ENCODE measurements around the gene TMEM239. TPM values are rescaled to one million over a fixed set of nuclear protein-coding genes. Genes with fewer than 3 reads are reported as not detected.

Gene TMEM239
- total and polyA plus RNA-seq, 4 donors: not detected

- H3K27me3 ChIP-seq (ENCODE audit: control insufficient read depth in 4 of 4, insufficient read depth in 4 of 4, low read length in 3 of 4): peaks cover 0 to under 1% (median 0%) of the 10 kb centered on the region in 4 donors
- DNase-seq (ENCODE audit: low spot score): no peak
- no peaks in the 10 kb centered on the region for H3K4me1 ChIP-seq (ENCODE audit: control insufficient read depth in 4 of 4, insufficient read depth in 4 of 4, low read length in 3 of 4)
- peaks cover 0 to 10% (median 2%) of the 10 kb centered on the region in 4 donors for H3K9me3 ChIP-seq (ENCODE audit: control insufficient read depth in 4 of 4, low read length in 3 of 4)
- H3K9ac ChIP-seq (ENCODE audit: low read depth in 1 of 2, low read length in 2 of 2): no peak overlapping the region
- H3K36me3 ChIP-seq (ENCODE audit: control insufficient read depth in 4 of 4, insufficient read depth in 3 of 4, low read depth in 1 of 4, low read length in 3 of 4): no peaks in the 10 kb centered on the region
- H3K4me3 ChIP-seq (ENCODE audit: low read depth in 1 of 3, low read length in 3 of 3): no peak overlapping the region
- no peak overlapping the region for H3K27ac ChIP-seq (ENCODE audit: low read depth in 1 of 2, low read length in 2 of 2)
- 80% methylated on average over 10 of the region's 10 CpGs for WGBS
- no peak for TF ChIP-seq HNF4A (conservative IDR thresholded peaks at IDR 0.05)
- no peak for TF ChIP-seq ZBTB33 (IDR thresholded peaks at IDR 0.05)
- no peak for TF ChIP-seq REST (IDR thresholded peaks at IDR 0.05)
- no peak for TF ChIP-seq EGR1 (IDR thresholded peaks at IDR 0.05; ENCODE audit: low read depth in 2 of 2)
- no peak for TF ChIP-seq HNF4G (IDR thresholded peaks at IDR 0.05)
- no peak for TF ChIP-seq RAD21 (IDR thresholded peaks at IDR 0.05)
- no peak for TF ChIP-seq MAX (IDR thresholded peaks at IDR 0.05)
- TF ChIP-seq ATF3 (IDR thresholded peaks at IDR 0.05): no peak
- TF ChIP-seq JUND (IDR thresholded peaks at IDR 0.05): no peak
- TF ChIP-seq GABPA (IDR thresholded peaks at IDR 0.05 in 1 of 2, conservative IDR thresholded peaks at IDR 0.05 in 1 of 2): no peak
Observed at GRCh38 chr20:2778602-2779321, 37.4 kb upstream of the TMEM239 start.

- no peak for DNase-seq (ENCODE audit: low spot score)
- no peaks in the 10 kb centered on the region for H3K4me1 ChIP-seq (ENCODE audit: control insufficient read depth in 4 of 4, insufficient read depth in 4 of 4, low read length in 3 of 4)
- H3K9me3 ChIP-seq (ENCODE audit: control insufficient read depth in 4 of 4, low read length in 3 of 4): peaks cover 0 to 1% (median under 1%) of the 10 kb centered on the region in 4 donors
- no peaks in the 10 kb centered on the region for H3K36me3 ChIP-seq (ENCODE audit: control insufficient read depth in 4 of 4, insufficient read depth in 3 of 4, low read depth in 1 of 4, low read length in 3 of 4)
- H3K27ac ChIP-seq (ENCODE audit: low read depth in 1 of 2, low read length in 2 of 2): no peak overlapping the region
- no peak overlapping the region for H3K4me3 ChIP-seq (ENCODE audit: low read depth in 1 of 3, low read length in 3 of 3)
- H3K9ac ChIP-seq (ENCODE audit: low read depth in 1 of 2, low read length in 2 of 2): no peak overlapping the region
- H3K27me3 ChIP-seq (ENCODE audit: control insufficient read depth in 4 of 4, insufficient read depth in 4 of 4, low read length in 3 of 4): peaks cover 0 to 6% (median 0%) of the 10 kb centered on the region in 4 donors
- WGBS: 40% methylated on average over 3 of the region's 3 CpGs
- TF ChIP-seq RAD21 (IDR thresholded peaks at IDR 0.05) (no peak), RXRA (IDR thresholded peaks at IDR 0.05) (no peak), NR2F2 (IDR thresholded peaks at IDR 0.05) (no peak), FOXA1 (IDR thresholded peaks at IDR 0.05) (no peak), YY1 (IDR thresholded peaks at IDR 0.05) (no peak), REST (IDR thresholded peaks at IDR 0.05) (no peak), TAF1 (conservative IDR thresholded peaks at IDR 0.05) (no peak), EGR1 (IDR thresholded peaks at IDR 0.05; ENCODE audit: low read depth in 2 of 2) (no peak), HNF4A (conservative IDR thresholded peaks at IDR 0.05) (no peak), ATF3 (IDR thresholded peaks at IDR 0.05) (no peak), CTCF (IDR thresholded peaks at IDR 0.05; ENCODE audit: low read depth, low read length, missing input control) (no peak), MAX (IDR thresholded peaks at IDR 0.05) (no peak)
Observed at GRCh38 chr20:2780948-2781347, 35.2 kb upstream of the TMEM239 start.

All from liver (tissue), 9 donors.